Lower lobe of right lung (tissue), 2 donors: ENCODE measurements around the gene NAALADL2. TPM values are rescaled to one million over a fixed set of nuclear protein-coding genes. Genes with fewer than 3 reads are reported as not detected.
"Not testable (repeated sequence)": the region's sequence is repeated elsewhere in the genome, so short reads cannot be mapped to it uniquely, and the experiment has no call there.

Source experiments
- ATAC-seq, 2 donors: fragments of 200-7000 bp; cut with Tn5 transposase; one replicate each; pipeline ENCODE4 v1.9.1; 2020 to 2022; ENCODE audit warnings: mild to moderate bottlenecking in 2 of 2, moderate library complexity in 2 of 2
- DNase-seq: peaks from one replicate; pipeline ENCODE4 v3.0.0-alpha.2; 2020
- H3K27ac ChIP-seq: fragments of 200-600 bp; one replicate; pipeline ENCODE4 v1.8.0; 2022
- H3K27me3 ChIP-seq: fragments of 200-600 bp; one replicate; pipeline ENCODE4 v1.8.0; 2022; ENCODE audit warnings: low read depth
- H3K36me3 ChIP-seq: fragments of 200-600 bp; one replicate; pipeline ENCODE4 v1.8.0; 2022; ENCODE audit warnings: mild to moderate bottlenecking
- H3K4me1 ChIP-seq: fragments of 200-600 bp; one replicate; pipeline ENCODE4 v1.8.0; 2022
- H3K4me3 ChIP-seq: fragments of 200-600 bp; one replicate; pipeline ENCODE4 v1.8.0; 2022; ENCODE audit warnings: mild to moderate bottlenecking
- H3K9me3 ChIP-seq: fragments of 200-600 bp; one replicate; pipeline ENCODE4 v1.8.0; 2022
- intact Hi-C: fragments of 100-400 bp; cut with DNase I; formaldehyde crosslinking; loops from one replicate; pipeline ENCODE4 v1.11.0; 2022
- total RNA-seq: library from RNA; stranded (reverse); fragmentation: NEBNext Ultra II Directional; extraction: Animal tissue kit (Norgen Biotek cat#: 25700); gene quantifications from one replicate; pipeline ENCODE4 v1.2.1, GENCODE V29; 2021
- TF ChIP-seq, protein P1 (sequence below): fragments of 200-600 bp; IDR thresholded peaks from one replicate; pipeline ENCODE4 v1.8.0; 2022; ENCODE audit warnings: antibody characterized with exemption, mild to moderate bottlenecking
- donor health status: DM: no; HTN: yes; CAD: no; lungs with severe emphysema.

Gene NAALADL2
- total RNA-seq, 1 donor from 2014 or later = 9.8 TPM

DNA sequence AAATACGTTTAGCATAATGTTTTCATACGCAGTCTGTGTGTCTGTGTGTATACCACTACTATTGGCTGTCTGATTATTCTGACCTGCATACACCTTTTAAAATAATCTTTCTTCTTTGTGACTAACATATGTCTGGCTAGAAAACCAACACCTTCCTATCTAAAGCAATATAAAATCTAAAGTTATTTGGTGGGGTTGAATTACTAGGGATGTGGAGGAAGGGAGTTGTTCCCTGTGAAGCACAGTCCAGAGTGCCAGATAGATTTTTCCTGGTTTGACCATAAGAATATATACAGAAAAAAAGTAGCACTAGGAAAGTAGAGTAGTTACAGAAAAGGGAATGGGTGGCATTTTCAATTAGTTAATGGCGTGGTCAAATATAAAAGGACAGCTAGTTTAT, 918.8 kb downstream of the NAALADL2 start:
- intact Hi-C loops = no loop called here
- DNase-seq = no peak
- Histone ChIP-seq H3K27me3 (no peaks in the 10 kb centered on the region), H3K27ac (no peak overlapping the region), H3K9me3 (no peaks in the 10 kb centered on the region), H3K36me3 (no peaks in the 10 kb centered on the region), H3K4me1 (no peaks in the 10 kb centered on the region), H3K4me3 (no peak overlapping the region)
- TF ChIP-seq, protein P1, sequence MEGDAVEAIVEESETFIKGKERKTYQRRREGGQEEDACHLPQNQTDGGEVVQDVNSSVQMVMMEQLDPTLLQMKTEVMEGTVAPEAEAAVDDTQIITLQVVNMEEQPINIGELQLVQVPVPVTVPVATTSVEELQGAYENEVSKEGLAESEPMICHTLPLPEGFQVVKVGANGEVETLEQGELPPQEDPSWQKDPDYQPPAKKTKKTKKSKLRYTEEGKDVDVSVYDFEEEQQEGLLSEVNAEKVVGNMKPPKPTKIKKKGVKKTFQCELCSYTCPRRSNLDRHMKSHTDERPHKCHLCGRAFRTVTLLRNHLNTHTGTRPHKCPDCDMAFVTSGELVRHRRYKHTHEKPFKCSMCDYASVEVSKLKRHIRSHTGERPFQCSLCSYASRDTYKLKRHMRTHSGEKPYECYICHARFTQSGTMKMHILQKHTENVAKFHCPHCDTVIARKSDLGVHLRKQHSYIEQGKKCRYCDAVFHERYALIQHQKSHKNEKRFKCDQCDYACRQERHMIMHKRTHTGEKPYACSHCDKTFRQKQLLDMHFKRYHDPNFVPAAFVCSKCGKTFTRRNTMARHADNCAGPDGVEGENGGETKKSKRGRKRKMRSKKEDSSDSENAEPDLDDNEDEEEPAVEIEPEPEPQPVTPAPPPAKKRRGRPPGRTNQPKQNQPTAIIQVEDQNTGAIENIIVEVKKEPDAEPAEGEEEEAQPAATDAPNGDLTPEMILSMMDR = no peak
- ATAC-seq = no peak

DNA sequence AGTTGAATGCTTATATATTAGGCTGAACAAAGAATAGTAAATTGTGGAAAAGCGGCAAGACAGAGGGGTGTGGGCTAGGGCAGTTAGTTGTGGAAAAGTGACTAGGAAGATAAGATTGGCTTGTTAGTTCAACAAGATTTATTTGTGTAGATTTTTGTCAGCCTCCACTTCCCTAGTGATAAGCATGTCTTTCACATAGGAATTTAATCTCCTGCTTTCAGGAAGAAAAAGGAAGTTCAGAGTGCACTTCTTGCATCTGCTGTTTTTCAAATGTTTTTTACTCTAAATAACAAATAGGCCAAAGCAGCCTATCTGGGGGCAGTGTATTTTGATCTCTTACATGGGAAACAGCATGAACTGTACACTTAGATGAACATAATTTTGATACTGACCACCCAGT, 919.9 kb downstream of the NAALADL2 start:
- TF ChIP-seq, protein P1 = no peak
- Histone ChIP-seq H3K4me3 (no peak overlapping the region), H3K4me1 (no peaks in the 10 kb centered on the region), H3K9me3 (no peaks in the 10 kb centered on the region), H3K36me3 (no peaks in the 10 kb centered on the region), H3K27me3 (no peaks in the 10 kb centered on the region), H3K27ac (no peak overlapping the region)
- DNase-seq = no peak
- intact Hi-C loops = no loop called here
- no peak for ATAC-seq

DNA sequence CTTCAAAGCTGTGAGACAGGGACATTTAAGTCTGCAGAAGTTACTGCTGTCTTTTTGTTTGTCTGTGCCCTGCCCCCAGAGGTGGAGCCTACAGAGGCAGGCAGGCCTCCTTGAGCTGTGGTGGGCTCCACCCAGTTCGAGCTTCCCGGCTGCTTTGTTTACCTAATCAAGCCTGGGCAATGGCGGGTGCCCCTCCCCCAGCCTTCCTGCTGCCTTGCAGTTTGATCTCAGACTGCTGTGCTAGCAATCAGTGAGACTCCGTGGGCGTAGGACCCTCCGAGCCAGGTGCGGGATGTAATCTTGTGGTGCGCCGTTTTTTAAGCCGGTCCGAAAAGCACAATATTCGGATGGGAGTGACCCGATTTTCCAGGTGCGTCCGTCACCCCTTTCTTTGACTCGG, 928.0 kb downstream of the NAALADL2 start:
- H3K4me3 ChIP-seq, intact Hi-C loops, H3K4me1 ChIP-seq, ATAC-seq, H3K36me3 ChIP-seq, H3K27me3 ChIP-seq, H3K27ac ChIP-seq, H3K9me3 ChIP-seq, DNase-seq: not testable (repeated sequence)

DNA sequence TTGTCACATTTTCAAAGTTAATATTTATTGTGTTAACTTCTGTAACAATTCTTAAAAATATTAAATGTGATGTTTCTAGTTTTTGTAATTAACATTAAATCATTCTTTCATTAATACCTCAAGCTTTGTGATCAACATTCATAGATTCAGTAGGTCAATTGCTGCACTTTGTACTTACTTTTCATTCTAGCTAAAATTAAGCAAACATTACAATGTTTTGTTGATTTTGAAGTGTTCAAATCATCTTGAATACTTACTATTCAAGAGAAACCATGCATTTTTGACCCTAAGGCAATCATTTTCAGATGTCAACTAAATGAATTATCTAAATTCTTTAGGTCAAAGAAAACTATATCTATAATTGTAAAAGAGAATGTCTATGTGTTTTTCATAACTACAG, 933.1 kb downstream of the NAALADL2 start:
- H3K4me3 ChIP-seq = no peak overlapping the region
- no peaks in the 10 kb centered on the region for H3K27me3 ChIP-seq
- no peak for ATAC-seq
- H3K27ac ChIP-seq = no peak overlapping the region
- no peaks in the 10 kb centered on the region for H3K4me1 ChIP-seq
- intact Hi-C loops = no loop called here
- H3K9me3 ChIP-seq = no peaks in the 10 kb centered on the region
- TF ChIP-seq, protein P1 = no peak
- no peaks in the 10 kb centered on the region for H3K36me3 ChIP-seq
- no peak for DNase-seq

DNA sequence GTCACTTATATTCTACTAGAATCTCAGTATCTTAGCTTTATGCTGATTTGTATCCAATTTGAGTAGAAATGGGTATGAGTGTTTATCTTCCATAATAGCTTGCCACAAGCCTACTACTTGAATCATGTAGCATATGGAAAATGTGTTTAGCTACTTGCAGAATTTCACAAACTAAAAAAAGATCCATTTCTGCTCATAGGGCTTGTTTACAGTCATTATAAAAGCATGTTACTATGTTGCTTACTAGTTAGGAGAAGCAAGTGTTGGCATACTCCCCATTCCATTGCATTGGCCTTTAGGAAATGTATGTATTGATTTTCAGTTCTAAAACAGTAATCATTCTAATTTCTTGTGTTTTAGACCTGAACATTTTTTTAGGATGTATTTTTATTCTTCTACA, 939.2 kb downstream of the NAALADL2 start:
- ATAC-seq = no peak
- no peak overlapping the region for H3K4me3 ChIP-seq
- no peaks in the 10 kb centered on the region for H3K4me1 ChIP-seq
- H3K9me3 ChIP-seq = no peaks in the 10 kb centered on the region
- H3K27ac ChIP-seq = no peak overlapping the region
- TF ChIP-seq, protein P1 = no peak
- intact Hi-C loops = no loop called here
- no peaks in the 10 kb centered on the region for H3K36me3 ChIP-seq
- no peaks in the 10 kb centered on the region for H3K27me3 ChIP-seq
- DNase-seq = no peak

DNA sequence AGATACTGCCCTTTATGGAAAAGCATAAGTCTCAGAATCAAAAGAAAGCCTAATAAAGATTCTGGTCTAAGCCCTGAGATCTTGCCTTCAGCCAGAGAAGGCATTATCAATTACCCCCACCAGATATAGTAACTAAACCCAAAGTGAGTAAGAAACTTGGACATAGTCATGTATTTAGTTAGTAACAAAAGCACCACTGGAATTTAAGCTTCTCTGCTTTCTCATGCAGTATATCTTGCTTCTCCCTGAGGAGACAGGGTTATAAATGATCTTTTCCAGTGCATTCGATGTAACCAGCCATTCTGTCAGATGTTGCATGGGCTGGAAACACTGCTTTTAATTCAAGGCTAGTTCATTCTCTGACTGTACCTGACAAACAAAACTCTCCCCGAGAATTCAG, 946.7 kb downstream of the NAALADL2 start:
- TF ChIP-seq, protein P1 = no peak
- Histone ChIP-seq H3K9me3 (no peaks in the 10 kb centered on the region), H3K27ac (no peak overlapping the region), H3K4me1 (no peaks in the 10 kb centered on the region), H3K36me3 (no peaks in the 10 kb centered on the region), H3K27me3 (no peaks in the 10 kb centered on the region), H3K4me3 (no peak overlapping the region)
- intact Hi-C loops = no loop called here
- DNase-seq = no peak
- no peak for ATAC-seq
